ENCODE data around the gene RNU6-1.

RNU6-1 gene

GRCh38 chr15:67824197-67824968, 15.5 kb downstream of the RNU6-1 start:
- in situ Hi-C loops (cut with MboI; ENCODE audit: low sequenced_read_pairs), result no loop called here

- in situ Hi-C loops (cut with MboI; ENCODE audit: low sequenced_read_pairs), result no loop called here
Measured at GRCh38 chr15:67823314-67824196, 16.3 kb downstream of the RNU6-1 start.

- in situ Hi-C loops (cut with MboI; ENCODE audit: low sequenced_read_pairs), result no loop called here
Measured at GRCh38 chr15:67822537-67823313, 17.1 kb downstream of the RNU6-1 start.

GRCh38 chr15:67821784-67822440, 17.9 kb downstream of the RNU6-1 start:
- in situ Hi-C loops (cut with MboI; ENCODE audit: low sequenced_read_pairs), result no loop called here

- in situ Hi-C loops (cut with MboI; ENCODE audit: low sequenced_read_pairs), result no loop called here
Measured at GRCh38 chr15:67820992-67821783, 18.7 kb downstream of the RNU6-1 start.

- in situ Hi-C loops (cut with MboI; ENCODE audit: low sequenced_read_pairs), result no loop called here
Measured at GRCh38 chr15:67820122-67820991, 19.5 kb downstream of the RNU6-1 start.

- in situ Hi-C loops (cut with MboI; ENCODE audit: low sequenced_read_pairs), result no loop called here
Measured at GRCh38 chr15:67819636-67820035, 20.2 kb downstream of the RNU6-1 start.

- in situ Hi-C loops (cut with MboI; ENCODE audit: low sequenced_read_pairs), result no loop called here
Measured at GRCh38 chr15:67818464-67818863, 21.4 kb downstream of the RNU6-1 start.

GRCh38 chr15:67816668-67817067, 23.2 kb downstream of the RNU6-1 start:
- in situ Hi-C loops (cut with MboI; ENCODE audit: low sequenced_read_pairs), result no loop called here

GRCh38 chr15:67815036-67815592, 24.7 kb downstream of the RNU6-1 start:
- in situ Hi-C loops (cut with MboI; ENCODE audit: low sequenced_read_pairs), result no loop called here

GRCh38 chr15:67813104-67813634, 26.7 kb downstream of the RNU6-1 start:
- in situ Hi-C loops (cut with MboI; ENCODE audit: low sequenced_read_pairs), result no loop called here

GRCh38 chr15:67812241-67812644, 27.6 kb downstream of the RNU6-1 start:
- in situ Hi-C loops (cut with MboI; ENCODE audit: low sequenced_read_pairs), result no loop called here

- in situ Hi-C loops (cut with MboI; ENCODE audit: low sequenced_read_pairs), result no loop called here
Measured at GRCh38 chr15:67809866-67810265, 30.0 kb downstream of the RNU6-1 start.

GRCh38 chr15:67809441-67809840, 30.4 kb downstream of the RNU6-1 start:
- in situ Hi-C loops (cut with MboI; ENCODE audit: low sequenced_read_pairs), result no loop called here

GRCh38 chr15:67808821-67809220, 31.0 kb downstream of the RNU6-1 start:
- in situ Hi-C loops (cut with MboI; ENCODE audit: low sequenced_read_pairs), result no loop called here

- in situ Hi-C loops (cut with MboI; ENCODE audit: low sequenced_read_pairs), result no loop called here
Measured at GRCh38 chr15:67807836-67808235, 32.0 kb downstream of the RNU6-1 start.

GRCh38 chr15:67807141-67807540, 32.7 kb downstream of the RNU6-1 start:
- in situ Hi-C loops (cut with MboI; ENCODE audit: low sequenced_read_pairs), result no loop called here

- in situ Hi-C loops (cut with MboI; ENCODE audit: low sequenced_read_pairs), result no loop called here
Measured at GRCh38 chr15:67806536-67806935, 33.3 kb downstream of the RNU6-1 start.

All from HL-60/S4 treated with phorbol 12-myristate 13-acetate at 8.2 ng/mL for 4 days and 3 days (cell line).